CD4-positive, alpha-beta T cell treated with Interleukin-15 for 4 hours (primary cell): ENCODE measurements around the gene DCUN1D2.
"Not testable (repeated sequence)": the region's sequence is repeated elsewhere in the genome, so short reads cannot be mapped to it uniquely, and the experiment has no call there.

Experiments used
- DNase-seq: peaks from one replicate; pipeline ENCODE4 v3.0.0-alpha.2; 2020; ENCODE audit warnings: low spot score

DCUN1D2 gene

GRCh38 chr13:113445791-113446487, 44.6 kb downstream of the DCUN1D2 start:
- DNase-seq: no peak

GRCh38 chr13:113443991-113444390, 46.5 kb downstream of the DCUN1D2 start:
- DNase-seq: no peak

- no peak for DNase-seq
Measured at GRCh38 chr13:113442985-113443362, 47.5 kb downstream of the DCUN1D2 start.

- no peak for DNase-seq
Measured at GRCh38 chr13:113442354-113442984, 48.0 kb downstream of the DCUN1D2 start.

GRCh38 chr13:113441661-113442060, 48.9 kb downstream of the DCUN1D2 start:
- DNase-seq: no peak

GRCh38 chr13:113437408-113438010, 53.0 kb downstream of the DCUN1D2 start:
- DNase-seq: no peak

- not testable (repeated sequence) for DNase-seq
Measured at GRCh38 chr13:113436866-113437265, 53.6 kb downstream of the DCUN1D2 start.

- DNase-seq: not testable (repeated sequence)
Measured at GRCh38 chr13:113435907-113436306, 54.6 kb downstream of the DCUN1D2 start.

GRCh38 chr13:113433391-113433916, 57.1 kb downstream of the DCUN1D2 start:
- DNase-seq: no peak

- DNase-seq: no peak
Measured at GRCh38 chr13:113432506-113433270, 57.8 kb downstream of the DCUN1D2 start.

- no peak for DNase-seq
Measured at GRCh38 chr13:113431171-113431570, 59.3 kb downstream of the DCUN1D2 start.

GRCh38 chr13:113430378-113431110, 60.0 kb downstream of the DCUN1D2 start:
- no peak for DNase-seq

- DNase-seq: no peak
Measured at GRCh38 chr13:113429608-113429985, 60.9 kb downstream of the DCUN1D2 start.

GRCh38 chr13:113428871-113429607, 61.5 kb downstream of the DCUN1D2 start:
- no peak for DNase-seq

- DNase-seq: no peak
Measured at GRCh38 chr13:113428469-113428865, 62.0 kb downstream of the DCUN1D2 start.

- no peak for DNase-seq
Measured at GRCh38 chr13:113427562-113428468, 62.7 kb downstream of the DCUN1D2 start.

- DNase-seq: no peak
Measured at GRCh38 chr13:113426591-113426986, 63.9 kb downstream of the DCUN1D2 start.

- DNase-seq: no peak
Measured at GRCh38 chr13:113425941-113426590, 64.4 kb downstream of the DCUN1D2 start.

GRCh38 chr13:113423520-113424163, 66.9 kb downstream of the DCUN1D2 start:
- no peak for DNase-seq
